ENCODE results near the gene PIR. TPM values are rescaled to one million over a fixed set of nuclear protein-coding genes. Genes with fewer than 3 reads are reported as not detected.
A peak's percentile ranks its signal among the peaks of the same experiment; 100 is the strongest.

Gene PIR
- polyA plus RNA-seq, 2 donors, result 17.0 to 38.1 TPM

GRCh38 chrX:15469613-15470012 lies 23.5 kb downstream of the PIR start:
- Histone ChIP-seq H3K27ac (ENCODE audit: low read depth in 2 of 2, low read length in 1 of 2) (no peak overlapping the region), H3K36me3 (ENCODE audit: control insufficient read depth in 2 of 2, insufficient read depth in 2 of 2, low read length in 1 of 2) (no peaks in the 10 kb centered on the region), H3K4me3 (ENCODE audit: low read depth in 1 of 2, low read length in 2 of 2) (no peak overlapping the region), H3K9me3 (ENCODE audit: control insufficient read depth in 2 of 2, insufficient read depth in 1 of 2, low read depth in 1 of 2, low read length in 1 of 2) (no peaks in the 10 kb centered on the region), H3K27me3 (ENCODE audit: control insufficient read depth in 1 of 2, insufficient read depth in 2 of 2, low read length in 2 of 2) (no peaks in the 10 kb centered on the region), H3K4me1 (ENCODE audit: control insufficient read depth in 2 of 2, insufficient read depth in 2 of 2, low read length in 1 of 2) (no peaks in the 10 kb centered on the region)
- WGBS, 2 donors, result 75 to 84% methylated on average over 1 of the region's 1 CpG

DNA sequence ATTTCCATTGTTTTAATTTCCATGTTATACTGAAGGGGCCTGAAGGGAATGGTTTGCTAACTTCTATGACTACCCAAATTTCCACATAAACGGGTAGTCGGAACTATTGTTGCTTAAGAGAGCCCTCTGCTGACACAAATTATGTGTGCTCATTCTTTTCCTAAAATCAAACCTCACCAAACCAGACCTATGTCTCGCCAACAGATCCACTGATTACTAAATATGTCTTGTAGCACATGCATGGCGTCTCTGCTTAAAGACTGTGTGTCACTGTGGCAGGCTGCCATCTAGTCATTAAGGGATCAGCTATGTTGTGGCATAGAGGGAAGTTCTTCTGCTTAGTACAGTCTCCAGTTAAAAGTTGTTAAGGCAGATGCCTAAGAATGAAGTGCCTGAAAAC lies 25.1 kb downstream of the PIR start:
- H3K27me3 ChIP-seq (ENCODE audit: control insufficient read depth in 1 of 2, insufficient read depth in 2 of 2, low read length in 2 of 2), result no peaks in the 10 kb centered on the region
- no peak overlapping the region for H3K4me3 ChIP-seq (ENCODE audit: low read depth in 1 of 2, low read length in 2 of 2)
- H3K36me3 ChIP-seq (ENCODE audit: control insufficient read depth in 2 of 2, insufficient read depth in 2 of 2, low read length in 1 of 2), result no peaks in the 10 kb centered on the region
- H3K9me3 ChIP-seq (ENCODE audit: control insufficient read depth in 2 of 2, insufficient read depth in 1 of 2, low read depth in 1 of 2, low read length in 1 of 2), result no peaks in the 10 kb centered on the region
- peak overlapping the region; percentile 16 to 49 for H3K27ac ChIP-seq (ENCODE audit: low read depth in 2 of 2, low read length in 1 of 2)
- H3K4me1 ChIP-seq (ENCODE audit: control insufficient read depth in 2 of 2, insufficient read depth in 2 of 2, low read length in 1 of 2), result no peaks in the 10 kb centered on the region
- 9 to 16% methylated on average over 4 of the region's 4 CpGs for WGBS, 2 donors

GRCh38 chrX:15465896-15466651 lies 27.1 kb downstream of the PIR start:
- Histone ChIP-seq H3K36me3 (ENCODE audit: control insufficient read depth in 2 of 2, insufficient read depth in 2 of 2, low read length in 1 of 2) (no peaks in the 10 kb centered on the region), H3K4me1 (ENCODE audit: control insufficient read depth in 2 of 2, insufficient read depth in 2 of 2, low read length in 1 of 2) (no peaks in the 10 kb centered on the region), H3K27ac (ENCODE audit: low read depth in 2 of 2, low read length in 1 of 2) (no peak overlapping the region), H3K9me3 (ENCODE audit: control insufficient read depth in 2 of 2, insufficient read depth in 1 of 2, low read depth in 1 of 2, low read length in 1 of 2) (no peaks in the 10 kb centered on the region), H3K4me3 (ENCODE audit: low read depth in 1 of 2, low read length in 2 of 2) (no peak overlapping the region), H3K27me3 (ENCODE audit: control insufficient read depth in 1 of 2, insufficient read depth in 2 of 2, low read length in 2 of 2) (no peaks in the 10 kb centered on the region)
- 66 to 85% methylated on average over 9 of the region's 9 CpGs for WGBS, 2 donors

DNA sequence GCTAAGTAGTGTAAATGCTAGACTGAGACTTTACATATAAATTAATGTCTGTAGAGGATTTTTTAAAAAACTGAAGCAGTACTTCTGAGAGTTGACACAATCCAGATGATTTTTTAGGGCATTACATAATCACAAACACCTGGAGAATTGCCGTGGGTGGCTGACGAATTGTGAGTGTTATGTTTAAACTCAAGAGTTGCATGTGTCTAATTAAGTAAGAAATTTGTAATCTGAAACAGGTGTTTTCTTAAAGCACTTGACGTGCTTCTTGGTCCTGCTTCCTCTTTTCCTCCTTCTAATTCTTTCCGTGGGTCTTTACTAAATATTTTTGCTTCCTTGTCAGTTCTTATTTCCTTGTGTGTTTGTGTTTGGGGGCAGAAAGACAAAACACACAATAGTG lies 27.8 kb downstream of the PIR start:
- Histone ChIP-seq H3K4me3 (ENCODE audit: low read depth in 1 of 2, low read length in 2 of 2) (no peak overlapping the region), H3K9me3 (ENCODE audit: control insufficient read depth in 2 of 2, insufficient read depth in 1 of 2, low read depth in 1 of 2, low read length in 1 of 2) (no peaks in the 10 kb centered on the region), H3K4me1 (ENCODE audit: control insufficient read depth in 2 of 2, insufficient read depth in 2 of 2, low read length in 1 of 2) (no peaks in the 10 kb centered on the region), H3K36me3 (ENCODE audit: control insufficient read depth in 2 of 2, insufficient read depth in 2 of 2, low read length in 1 of 2) (no peaks in the 10 kb centered on the region), H3K27ac (ENCODE audit: low read depth in 2 of 2, low read length in 1 of 2) (no peak overlapping the region), H3K27me3 (ENCODE audit: control insufficient read depth in 1 of 2, insufficient read depth in 2 of 2, low read length in 2 of 2) (no peaks in the 10 kb centered on the region)
- WGBS, 2 donors, result 37 to 39% methylated on average over 4 of the region's 4 CpGs

DNA sequence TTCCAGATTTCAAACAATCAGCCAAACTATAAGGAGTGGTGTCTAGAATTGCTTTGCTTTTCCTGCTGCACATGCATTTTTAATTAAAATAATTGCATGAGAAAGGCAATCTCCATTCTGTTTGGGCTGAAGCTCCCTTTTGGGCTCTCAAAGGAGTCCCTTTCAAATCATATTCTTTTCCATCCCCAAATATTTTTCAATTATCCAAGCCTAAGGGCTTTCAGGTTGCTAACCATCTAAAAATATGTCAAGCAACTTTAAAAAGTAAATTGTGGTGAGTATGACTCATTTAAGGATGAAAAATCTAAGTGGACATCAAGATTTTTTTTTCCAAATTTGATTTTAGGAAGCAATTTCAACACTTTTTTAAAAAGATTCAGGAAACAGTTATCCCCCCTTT lies 28.4 kb downstream of the PIR start:
- H3K36me3 ChIP-seq (ENCODE audit: control insufficient read depth in 2 of 2, insufficient read depth in 2 of 2, low read length in 1 of 2), result no peaks in the 10 kb centered on the region
- no peaks in the 10 kb centered on the region for H3K27me3 ChIP-seq (ENCODE audit: control insufficient read depth in 1 of 2, insufficient read depth in 2 of 2, low read length in 2 of 2)
- H3K4me3 ChIP-seq (ENCODE audit: low read depth in 1 of 2, low read length in 2 of 2), result no peak overlapping the region
- no peak overlapping the region for H3K27ac ChIP-seq (ENCODE audit: low read depth in 2 of 2, low read length in 1 of 2)
- H3K4me1 ChIP-seq (ENCODE audit: control insufficient read depth in 2 of 2, insufficient read depth in 2 of 2, low read length in 1 of 2), result no peaks in the 10 kb centered on the region
- H3K9me3 ChIP-seq (ENCODE audit: control insufficient read depth in 2 of 2, insufficient read depth in 1 of 2, low read depth in 1 of 2, low read length in 1 of 2), result no peaks in the 10 kb centered on the region

DNA sequence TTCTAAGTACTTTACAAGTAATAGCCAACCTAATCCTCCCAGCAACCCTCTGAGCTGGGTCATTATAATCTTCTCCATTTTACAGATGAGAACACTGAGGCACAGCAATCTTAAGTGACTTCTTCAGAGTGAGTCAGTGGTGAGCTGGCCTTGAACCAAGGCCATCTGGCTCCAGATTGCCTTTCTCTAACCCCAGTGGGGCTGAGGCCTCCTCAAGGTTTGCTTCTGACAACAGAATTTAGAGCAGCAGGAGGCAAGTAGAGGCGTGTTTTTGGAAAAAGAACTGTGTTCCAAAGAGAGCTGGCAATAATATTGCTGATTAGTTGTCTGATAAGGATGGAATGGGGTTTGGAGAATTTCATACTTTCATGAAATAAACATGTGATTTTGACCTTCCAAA lies 41.2 kb downstream of the PIR start:
- Histone ChIP-seq H3K4me1 (ENCODE audit: control insufficient read depth in 2 of 2, insufficient read depth in 2 of 2, low read length in 1 of 2) (peaks cover 0 to 2% of the 10 kb centered on the region in 2 donors), H3K9me3 (ENCODE audit: control insufficient read depth in 2 of 2, insufficient read depth in 1 of 2, low read depth in 1 of 2, low read length in 1 of 2) (no peaks in the 10 kb centered on the region), H3K36me3 (ENCODE audit: control insufficient read depth in 2 of 2, insufficient read depth in 2 of 2, low read length in 1 of 2) (no peaks in the 10 kb centered on the region), H3K27me3 (ENCODE audit: control insufficient read depth in 1 of 2, insufficient read depth in 2 of 2, low read length in 2 of 2) (no peaks in the 10 kb centered on the region), H3K4me3 (ENCODE audit: low read depth in 1 of 2, low read length in 2 of 2) (no peak overlapping the region), H3K27ac (ENCODE audit: low read depth in 2 of 2, low read length in 1 of 2) (no peak overlapping the region)
- 47 to 56% methylated on average over 1 of the region's 1 CpG for WGBS, 2 donors

GRCh38 chrX:15448010-15448639 lies 45.0 kb downstream of the PIR start:
- no peak overlapping the region for H3K27ac ChIP-seq (ENCODE audit: low read depth in 2 of 2, low read length in 1 of 2)
- H3K9me3 ChIP-seq (ENCODE audit: control insufficient read depth in 2 of 2, insufficient read depth in 1 of 2, low read depth in 1 of 2, low read length in 1 of 2), result no peaks in the 10 kb centered on the region
- 68 to 73% methylated on average over 5 of the region's 5 CpGs for WGBS, 2 donors
- no peaks in the 10 kb centered on the region for H3K36me3 ChIP-seq (ENCODE audit: control insufficient read depth in 2 of 2, insufficient read depth in 2 of 2, low read length in 1 of 2)
- H3K27me3 ChIP-seq (ENCODE audit: control insufficient read depth in 1 of 2, insufficient read depth in 2 of 2, low read length in 2 of 2), result no peaks in the 10 kb centered on the region
- no peak overlapping the region for H3K4me3 ChIP-seq (ENCODE audit: low read depth in 1 of 2, low read length in 2 of 2)
- H3K4me1 ChIP-seq (ENCODE audit: control insufficient read depth in 2 of 2, insufficient read depth in 2 of 2, low read length in 1 of 2), result peaks cover 0 to 2% of the 10 kb centered on the region in 2 donors

DNA sequence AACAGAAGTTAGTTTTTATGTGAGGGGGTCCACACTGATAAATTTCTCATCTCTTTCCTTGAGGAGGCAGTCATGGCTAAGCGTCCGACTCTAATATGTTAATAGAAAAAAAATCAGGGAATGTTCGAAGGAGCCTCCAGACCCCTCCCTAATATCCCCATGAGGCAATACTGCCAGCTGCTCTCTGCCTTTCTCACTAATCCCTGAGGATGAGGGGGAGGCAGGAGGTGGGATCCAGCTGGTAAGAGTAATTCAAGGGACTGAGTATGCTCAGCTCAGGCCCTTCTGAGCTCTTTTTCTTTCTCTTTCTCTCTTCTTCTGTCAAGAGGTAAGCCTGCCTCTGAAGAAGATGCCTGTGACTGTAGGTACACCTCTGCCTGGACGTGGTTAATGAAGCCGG lies 51.7 kb downstream of the PIR start:
- peaks cover 0 to 6% of the 10 kb centered on the region in 2 donors for H3K27me3 ChIP-seq (ENCODE audit: control insufficient read depth in 1 of 2, insufficient read depth in 2 of 2, low read length in 2 of 2)
- H3K9me3 ChIP-seq (ENCODE audit: control insufficient read depth in 2 of 2, insufficient read depth in 1 of 2, low read depth in 1 of 2, low read length in 1 of 2), result no peaks in the 10 kb centered on the region
- 71 to 79% methylated on average over 5 of the region's 5 CpGs for WGBS, 2 donors
- no peak overlapping the region for H3K4me3 ChIP-seq (ENCODE audit: low read depth in 1 of 2, low read length in 2 of 2)
- H3K27ac ChIP-seq (ENCODE audit: low read depth in 2 of 2, low read length in 1 of 2), result no peak overlapping the region
- no peaks in the 10 kb centered on the region for H3K4me1 ChIP-seq (ENCODE audit: control insufficient read depth in 2 of 2, insufficient read depth in 2 of 2, low read length in 1 of 2)
- H3K36me3 ChIP-seq (ENCODE audit: control insufficient read depth in 2 of 2, insufficient read depth in 2 of 2, low read length in 1 of 2), result no peaks in the 10 kb centered on the region

DNA sequence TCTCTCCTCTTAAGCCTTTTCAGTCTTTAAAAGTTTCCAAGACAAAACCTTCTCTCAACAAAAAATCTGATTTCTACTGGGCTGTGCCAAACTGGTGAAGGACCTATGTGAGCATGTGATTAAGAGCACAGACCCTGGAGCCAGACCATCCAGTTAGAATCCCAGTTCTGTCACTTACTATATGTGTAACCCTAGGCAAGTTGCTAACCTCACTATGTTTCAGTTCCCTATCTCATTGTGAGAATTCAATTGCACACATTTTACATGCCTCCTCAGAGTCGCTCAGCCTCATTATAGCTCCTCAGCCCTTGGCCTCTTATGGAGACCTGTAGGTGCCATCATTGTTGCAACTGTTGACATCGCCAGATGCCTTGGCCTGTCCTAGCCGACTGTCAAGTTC lies 54.8 kb downstream of the PIR start:
- Histone ChIP-seq H3K4me1 (ENCODE audit: control insufficient read depth in 2 of 2, insufficient read depth in 2 of 2, low read length in 1 of 2) (no peaks in the 10 kb centered on the region), H3K4me3 (ENCODE audit: low read depth in 1 of 2, low read length in 2 of 2) (no peak overlapping the region), H3K27ac (ENCODE audit: low read depth in 2 of 2, low read length in 1 of 2) (no peak overlapping the region), H3K36me3 (ENCODE audit: control insufficient read depth in 2 of 2, insufficient read depth in 2 of 2, low read length in 1 of 2) (no peaks in the 10 kb centered on the region), H3K9me3 (ENCODE audit: control insufficient read depth in 2 of 2, insufficient read depth in 1 of 2, low read depth in 1 of 2, low read length in 1 of 2) (no peaks in the 10 kb centered on the region), H3K27me3 (ENCODE audit: control insufficient read depth in 1 of 2, insufficient read depth in 2 of 2, low read length in 2 of 2) (peaks cover 0 to 6% of the 10 kb centered on the region in 2 donors)
- 91 to 95% methylated on average over 3 of the region's 3 CpGs for WGBS, 2 donors

- H3K27ac ChIP-seq (ENCODE audit: low read depth in 2 of 2, low read length in 1 of 2), result no peak overlapping the region
These were observed 55.4 kb downstream of the PIR start for GRCh38 chrX:15437724-15438123.

More at GRCh38 chrX:15437724-15438123, 55.4 kb downstream of the PIR start:
- Histone ChIP-seq H3K36me3 (ENCODE audit: control insufficient read depth in 2 of 2, insufficient read depth in 2 of 2, low read length in 1 of 2) (no peaks in the 10 kb centered on the region), H3K9me3 (ENCODE audit: control insufficient read depth in 2 of 2, insufficient read depth in 1 of 2, low read depth in 1 of 2, low read length in 1 of 2) (no peaks in the 10 kb centered on the region), H3K4me3 (ENCODE audit: low read depth in 1 of 2, low read length in 2 of 2) (no peak overlapping the region), H3K4me1 (ENCODE audit: control insufficient read depth in 2 of 2, insufficient read depth in 2 of 2, low read length in 1 of 2) (no peaks in the 10 kb centered on the region), H3K27me3 (ENCODE audit: control insufficient read depth in 1 of 2, insufficient read depth in 2 of 2, low read length in 2 of 2) (peaks cover 0 to 6% of the 10 kb centered on the region in 2 donors)
- 92 to 96% methylated on average over 1 of the region's 1 CpG for WGBS, 2 donors
